Measurements from ENCODE around the gene OR5L1. TPM values are rescaled to one million over a fixed set of nuclear protein-coding genes. Genes with fewer than 3 reads are reported as not detected.

The OR5L1 gene
- total RNA-seq (2021): not detected in 2 replicates
- not detected for Bru-seq, nascent RNA
- not detected for BruChase-seq, experiment 1, labeled RNA remaining after a 2-hour chase
- BruChase-seq, experiment 2, labeled RNA remaining after a 6-hour chase: not detected
- long read RNA-seq: 0 reads

DNA sequence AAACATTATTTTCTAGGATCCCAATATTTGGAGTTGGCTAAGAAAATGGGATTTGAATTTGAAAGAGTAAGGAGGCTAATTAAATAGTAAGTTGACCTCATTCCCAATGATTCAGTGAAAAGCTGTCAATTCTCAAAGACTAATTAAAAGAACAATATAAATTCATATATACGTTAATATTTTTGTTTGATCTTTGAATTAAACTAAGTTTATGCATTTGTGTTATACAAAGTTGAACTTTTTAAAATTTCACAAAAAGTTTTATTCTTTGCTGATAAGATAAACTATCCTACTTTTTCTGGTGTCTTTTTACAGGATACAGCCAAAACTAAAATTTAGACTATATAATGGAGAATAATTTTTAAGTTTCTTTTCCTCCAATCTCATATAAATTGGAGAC lies at the start of gene OR5L1:
Gene OR5L1, plus strand, starts transcription at position 301 of the 400 bp plus-strand sequence. CDS start 100 bp downstream, outside the sequence.
- H3K9me3 ChIP-seq (ENCODE audit: insufficient read depth, low read depth): 0 out of 2 replicates have a peak, but pooled peaks cover 3% of the 10 kb centered on the region
- H3K4me3 ChIP-seq: no peak within 1 kb of the TSS
- DNase-seq: no peak
- H4K20me1 ChIP-seq (ENCODE audit: insufficient read depth): no peaks in the 10 kb centered on the region
- no peak within 1 kb of the TSS for H2AFZ ChIP-seq
- H3K4me1 ChIP-seq (replicated peaks; ENCODE audit: insufficient read depth): no peaks in the 10 kb centered on the region
- H3K27me3 ChIP-seq (ENCODE audit: insufficient read depth, low read depth): no peaks in the 10 kb centered on the region
- BruUV-seq (replicated peaks): no TSS peak
- intact Hi-C loops (cut with micrococcal nuclease; ENCODE audit: unreplicated experiment): no loop called here
- ChIA-PET CTCF (no interaction called here), POLR2A (ENCODE audit: unreplicated experiment) (no interaction called here)
- H3F3A ChIP-seq (ENCODE audit: insufficient read depth, low read depth): no peaks in the 10 kb centered on the region
- no peaks in the 10 kb centered on the region for H3K9me2 ChIP-seq (ENCODE audit: insufficient read depth)
- no peak within 1 kb of the TSS for H3K4me2 ChIP-seq
- no peak within 1 kb of the TSS for H3K27ac ChIP-seq
- no peaks in the 10 kb centered on the region for H3K36me3 ChIP-seq (ENCODE audit: low read depth)
- TF ChIP-seq, protein P1, sequence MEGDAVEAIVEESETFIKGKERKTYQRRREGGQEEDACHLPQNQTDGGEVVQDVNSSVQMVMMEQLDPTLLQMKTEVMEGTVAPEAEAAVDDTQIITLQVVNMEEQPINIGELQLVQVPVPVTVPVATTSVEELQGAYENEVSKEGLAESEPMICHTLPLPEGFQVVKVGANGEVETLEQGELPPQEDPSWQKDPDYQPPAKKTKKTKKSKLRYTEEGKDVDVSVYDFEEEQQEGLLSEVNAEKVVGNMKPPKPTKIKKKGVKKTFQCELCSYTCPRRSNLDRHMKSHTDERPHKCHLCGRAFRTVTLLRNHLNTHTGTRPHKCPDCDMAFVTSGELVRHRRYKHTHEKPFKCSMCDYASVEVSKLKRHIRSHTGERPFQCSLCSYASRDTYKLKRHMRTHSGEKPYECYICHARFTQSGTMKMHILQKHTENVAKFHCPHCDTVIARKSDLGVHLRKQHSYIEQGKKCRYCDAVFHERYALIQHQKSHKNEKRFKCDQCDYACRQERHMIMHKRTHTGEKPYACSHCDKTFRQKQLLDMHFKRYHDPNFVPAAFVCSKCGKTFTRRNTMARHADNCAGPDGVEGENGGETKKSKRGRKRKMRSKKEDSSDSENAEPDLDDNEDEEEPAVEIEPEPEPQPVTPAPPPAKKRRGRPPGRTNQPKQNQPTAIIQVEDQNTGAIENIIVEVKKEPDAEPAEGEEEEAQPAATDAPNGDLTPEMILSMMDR (conservative IDR thresholded peaks at IDR 0.05): no peak
- no peak for TF ChIP-seq EZH2 (IDR thresholded peaks at IDR 0.05; ENCODE audit: low read depth)
- no peaks in the 10 kb centered on the region for H3K79me2 ChIP-seq (ENCODE audit: low read depth)

DNA sequence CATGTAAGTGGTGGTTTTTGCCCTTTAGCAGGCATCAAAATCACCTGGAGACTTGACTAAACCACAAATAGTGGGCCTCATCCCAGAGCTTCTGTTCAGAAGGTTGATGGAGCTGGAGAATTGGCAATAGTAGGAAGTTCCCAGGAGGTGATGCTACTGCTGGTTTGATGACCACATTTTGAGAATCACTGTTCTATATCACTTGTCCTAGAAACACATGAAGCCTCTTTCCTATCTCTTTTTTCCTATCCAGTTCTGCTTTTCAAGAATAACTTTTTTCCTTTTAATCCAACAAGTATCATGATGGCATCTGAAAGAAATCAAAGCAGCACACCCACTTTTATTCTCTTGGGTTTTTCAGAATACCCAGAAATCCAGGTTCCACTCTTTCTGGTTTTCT lies 38.0 kb upstream of the OR5L1 start, which contains the start of gene OR5D13:
Gene OR5D13, plus strand, starts transcription at position 301 of the 400 bp plus-strand sequence. Its CDS starts 0 bp downstream, at position 301.
- Histone ChIP-seq H2AFZ (no peak within 1 kb of the TSS), H3K9me2 (ENCODE audit: insufficient read depth) (no peaks in the 10 kb centered on the region), H3K4me2 (no peak within 1 kb of the TSS), H3K4me1 (replicated peaks; ENCODE audit: insufficient read depth) (no peaks in the 10 kb centered on the region), H3K9me3 (ENCODE audit: insufficient read depth, low read depth) (no peaks in the 10 kb centered on the region), H4K20me1 (ENCODE audit: insufficient read depth) (no peaks in the 10 kb centered on the region), H3K79me2 (ENCODE audit: low read depth) (no peaks in the 10 kb centered on the region), H3K36me3 (ENCODE audit: low read depth) (no peaks in the 10 kb centered on the region), H3K27ac (no peak within 1 kb of the TSS), H3K4me3 (no peak within 1 kb of the TSS), H3F3A (ENCODE audit: insufficient read depth, low read depth) (no peaks in the 10 kb centered on the region), H3K27me3 (ENCODE audit: insufficient read depth, low read depth) (no peaks in the 10 kb centered on the region)
- CTCF ChIA-PET: no interaction called here
- no peak for TF ChIP-seq EZH2 (IDR thresholded peaks at IDR 0.05; ENCODE audit: low read depth)
- TF ChIP-seq, protein P1 (conservative IDR thresholded peaks at IDR 0.05): no peak
- intact Hi-C loops (cut with micrococcal nuclease; ENCODE audit: unreplicated experiment): no loop called here
- BruUV-seq (replicated peaks): no TSS peak
- POLR2A ChIA-PET (ENCODE audit: unreplicated experiment): no interaction called here
- no peak for DNase-seq

DNA sequence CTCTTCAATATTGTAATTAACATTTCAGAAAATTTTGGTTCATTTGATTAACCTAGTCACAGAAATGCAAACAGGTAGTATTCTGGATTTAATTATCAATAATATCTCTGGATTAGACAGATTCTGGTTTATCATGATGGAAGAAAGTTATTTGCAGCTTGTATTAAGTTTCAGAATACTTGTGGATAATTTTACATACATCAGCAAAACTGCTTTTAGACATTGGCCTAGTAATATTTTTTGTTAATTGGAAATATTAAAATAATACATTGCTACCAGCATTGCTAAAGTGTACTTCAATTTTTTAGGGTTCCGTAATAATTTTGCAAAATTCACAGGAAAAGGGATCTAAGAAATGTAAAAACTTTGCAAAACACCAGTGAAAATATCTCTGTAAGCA lies 19.6 kb upstream of the OR5L1 start:
- Histone ChIP-seq H3K9me3 (ENCODE audit: insufficient read depth, low read depth) (no peaks in the 10 kb centered on the region), H2AFZ (no peak overlapping the region), H3K4me1 (replicated peaks; ENCODE audit: insufficient read depth) (no peaks in the 10 kb centered on the region), H3K4me2 (no peak overlapping the region), H3K4me3 (no peak overlapping the region), H4K20me1 (ENCODE audit: insufficient read depth) (no peaks in the 10 kb centered on the region), H3K9me2 (ENCODE audit: insufficient read depth) (no peaks in the 10 kb centered on the region), H3K27me3 (ENCODE audit: insufficient read depth, low read depth) (no peaks in the 10 kb centered on the region), H3F3A (ENCODE audit: insufficient read depth, low read depth) (no peaks in the 10 kb centered on the region), H3K79me2 (ENCODE audit: low read depth) (no peaks in the 10 kb centered on the region), H3K36me3 (ENCODE audit: low read depth) (no peaks in the 10 kb centered on the region), H3K27ac (no peak overlapping the region)
- POLR2A ChIA-PET (ENCODE audit: unreplicated experiment): no interaction called here
- intact Hi-C loops (cut with micrococcal nuclease; ENCODE audit: unreplicated experiment): no loop called here
- CTCF ChIA-PET: no interaction called here
- no TSS peak for BruUV-seq (replicated peaks)
- no peak for DNase-seq
- TF ChIP-seq, protein P1 (conservative IDR thresholded peaks at IDR 0.05): no peak
- no peak for TF ChIP-seq EZH2 (IDR thresholded peaks at IDR 0.05; ENCODE audit: low read depth)
